NCI-H146 treated with DMSO at 0.1 percent for 48 hours (cell line): ENCODE measurements around the gene DCAF11.
A peak's percentile ranks its signal among the peaks of the same experiment; 100 is the strongest.

Experiments used
- DNase-seq: peaks from one replicate; lab custom pipeline; 2025; ENCODE audit not compliant: unreplicated experiment; lab: John Stamatoyannopoulos, UW

Gene DCAF11

DNA sequence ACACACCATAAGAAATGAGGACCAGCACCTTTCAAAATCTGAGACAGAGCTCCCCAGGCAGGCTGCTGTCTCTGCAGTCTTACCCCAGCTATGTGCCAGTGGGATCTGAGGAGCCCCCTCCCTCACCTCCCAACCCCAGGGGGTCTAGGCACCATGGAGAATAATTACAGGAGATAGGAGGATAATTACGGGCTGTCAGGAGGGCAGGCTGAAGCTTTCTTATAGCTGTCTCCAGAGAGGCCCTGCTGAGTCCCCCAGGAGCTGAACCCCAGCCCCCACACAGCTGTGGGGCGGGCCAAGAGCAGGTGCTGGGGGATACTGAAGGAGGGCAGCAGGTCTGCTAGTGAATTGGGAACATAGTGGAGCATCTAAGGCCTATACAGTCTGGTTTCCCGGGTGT lies 36.4 kb upstream of the DCAF11 start:
- peak; percentile 86 for DNase-seq

DNA sequence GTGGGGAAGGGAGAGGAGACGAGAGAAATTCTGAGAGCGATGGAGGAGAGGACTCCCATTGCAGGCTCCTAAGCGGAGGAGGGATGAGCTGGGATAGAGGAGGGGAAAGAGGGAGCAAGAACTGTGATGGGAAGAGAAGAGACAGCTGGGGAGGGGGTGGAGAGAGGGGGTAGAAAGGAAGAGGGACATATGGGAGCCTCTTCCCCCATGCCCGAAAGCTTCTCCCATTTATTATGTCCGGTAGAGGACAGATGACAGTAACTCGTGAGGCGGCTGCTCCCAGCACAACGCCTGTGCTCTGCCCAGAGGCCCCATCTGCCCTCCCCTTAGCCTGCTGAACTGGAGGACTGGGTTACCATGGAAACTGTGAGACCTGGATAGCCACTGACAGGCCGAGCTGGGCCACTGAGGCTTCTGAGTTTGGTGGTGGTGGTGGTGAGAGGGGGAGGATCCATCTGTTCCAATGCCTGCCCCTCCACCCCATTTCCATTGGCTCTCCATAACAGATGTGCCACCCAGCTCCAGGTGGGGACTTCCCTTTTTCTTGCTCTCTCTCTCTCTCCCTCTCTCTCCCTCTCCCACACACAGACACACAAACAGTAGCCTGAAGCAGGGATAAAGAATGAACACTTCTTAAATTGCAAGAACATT lies 35.0 kb upstream of the DCAF11 start:
- DNase-seq: no peak

DNA sequence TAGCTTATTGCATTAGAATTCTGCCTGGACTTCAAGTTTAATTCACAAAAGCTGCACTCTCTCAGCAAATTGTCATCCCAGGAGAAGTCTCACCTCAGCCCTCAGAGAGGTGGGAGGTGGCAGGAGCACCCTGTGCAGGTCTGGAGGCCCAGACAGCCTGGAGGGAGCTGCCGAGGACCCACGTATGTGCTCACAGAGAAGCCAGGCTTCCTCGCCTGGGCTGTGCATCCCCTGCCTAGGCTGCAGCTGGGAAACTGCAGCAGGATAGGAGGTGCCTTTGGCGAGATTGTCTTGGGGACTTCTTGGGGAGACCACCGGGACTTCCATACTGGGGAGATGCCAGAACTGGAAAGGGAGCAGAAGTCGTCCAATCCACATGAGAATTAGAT lies 34.4 kb upstream of the DCAF11 start:
- no peak for DNase-seq

DNA sequence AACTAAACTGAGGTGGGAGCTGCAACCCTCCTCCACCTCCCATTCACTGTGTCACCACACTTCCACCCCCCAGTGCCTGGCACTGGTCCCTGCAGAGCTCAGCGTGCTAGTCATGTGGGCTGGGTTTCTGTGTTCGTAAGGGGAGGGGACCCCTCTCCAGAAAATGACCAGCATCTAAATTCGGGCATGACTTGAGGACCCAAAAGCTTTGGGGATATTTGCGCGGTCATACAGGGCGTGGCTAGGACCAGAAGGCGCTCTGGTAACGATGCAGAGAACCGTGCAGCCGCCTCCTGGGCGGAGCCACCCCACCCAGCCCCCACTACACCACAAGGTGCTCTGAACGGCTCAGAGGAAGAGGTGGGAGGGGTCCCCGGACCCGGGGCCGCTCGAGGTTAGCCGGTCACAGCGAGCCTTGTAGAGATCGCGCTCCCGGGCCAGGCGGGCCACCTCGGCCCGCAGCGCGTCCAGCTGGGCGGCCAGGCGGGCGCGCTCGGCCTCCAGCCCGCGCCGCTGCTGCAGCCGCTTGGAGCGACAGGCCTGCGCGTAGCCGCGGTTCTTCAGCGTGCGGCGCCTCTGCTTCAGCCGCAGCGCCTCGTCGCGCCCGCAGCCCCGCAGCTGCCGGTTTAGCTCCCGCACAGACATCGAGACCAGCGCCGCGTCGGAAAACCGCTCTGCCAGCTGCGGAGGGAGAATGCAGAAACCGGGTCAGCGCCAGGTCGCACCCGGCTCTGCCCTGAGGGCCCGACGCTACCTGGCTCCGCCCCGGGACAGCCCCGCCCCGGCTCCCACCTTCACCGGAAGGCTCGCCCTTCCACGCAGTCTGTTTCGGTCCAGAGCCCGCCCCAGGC lies 33.5 kb upstream of the DCAF11 start:
- DNase-seq: peak; percentile 57

DNA sequence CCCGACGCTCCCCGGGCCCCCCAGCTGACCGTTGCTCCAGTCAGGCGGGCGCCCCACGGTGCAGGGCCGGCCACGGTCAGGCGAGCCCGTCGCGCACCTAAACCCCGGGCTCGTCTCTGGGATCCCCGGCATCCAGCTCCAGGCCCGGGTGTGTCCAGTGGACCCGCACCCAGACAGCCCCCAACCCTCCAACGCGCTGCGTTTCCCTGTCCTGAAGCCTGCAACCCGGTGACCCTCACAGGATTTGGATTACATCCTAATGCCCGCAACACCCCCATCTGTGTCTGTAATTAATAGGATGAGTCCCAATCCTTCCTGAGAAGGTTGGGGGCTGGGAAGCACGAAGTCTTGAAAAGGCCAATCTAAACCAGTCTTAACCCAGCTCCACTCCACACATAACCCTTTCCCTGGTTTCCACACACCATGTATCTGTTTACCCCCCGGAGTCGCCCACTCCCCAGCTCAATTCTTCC lies 32.8 kb upstream of the DCAF11 start:
- DNase-seq: no peak

DNA sequence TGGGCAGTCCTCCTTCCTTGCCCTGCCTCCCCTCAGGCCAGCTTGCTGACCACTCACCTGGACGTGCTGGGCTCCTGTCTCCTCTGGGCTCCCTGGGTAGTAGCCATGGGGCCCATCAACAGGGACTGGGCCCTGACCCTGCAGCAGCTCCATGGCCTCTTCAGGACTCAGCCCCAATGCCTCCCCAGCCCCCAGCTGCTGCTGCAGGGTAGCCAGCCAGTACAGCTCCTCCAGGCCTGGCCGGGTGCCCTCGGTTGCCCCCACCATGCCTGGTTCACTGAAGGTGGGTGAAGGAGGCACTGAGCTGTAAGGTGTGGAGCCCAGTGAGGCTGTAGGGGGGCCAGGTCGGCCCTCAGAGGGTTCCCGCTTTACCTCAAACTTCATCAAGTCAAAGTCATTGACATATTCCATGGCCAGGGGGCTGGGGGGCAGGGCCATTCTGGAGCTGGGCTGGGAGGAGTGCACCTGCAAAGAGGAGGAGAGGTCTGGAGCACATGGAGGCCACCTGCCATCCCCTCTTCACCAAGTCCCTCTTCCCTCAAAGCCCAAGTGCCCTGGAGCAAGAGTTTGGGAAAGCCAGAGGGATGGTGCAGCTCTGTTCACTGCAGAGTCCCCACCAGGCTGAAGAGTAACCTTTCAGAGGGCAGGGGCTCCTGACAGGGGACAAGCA lies 32.0 kb upstream of the DCAF11 start:
- DNase-seq: no peak

DNA sequence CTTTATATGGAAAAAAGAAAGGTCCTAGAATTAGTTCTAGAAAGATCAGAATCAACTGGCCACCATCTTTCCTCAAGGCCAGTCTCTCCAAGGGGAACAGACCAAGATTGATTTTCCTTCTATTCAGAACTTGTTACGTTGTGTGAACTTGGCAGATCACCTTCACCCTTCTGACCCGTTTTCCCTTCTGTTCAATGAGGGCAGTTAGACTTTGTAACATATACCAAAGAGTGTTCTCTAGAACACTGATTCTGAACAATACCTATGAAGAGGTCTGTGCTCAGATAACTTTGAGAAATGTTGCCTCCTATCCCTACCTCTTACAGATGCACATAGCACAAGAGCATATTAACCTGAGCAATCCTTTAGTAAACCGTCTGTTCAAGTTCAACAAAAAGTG lies 31.1 kb upstream of the DCAF11 start:
- DNase-seq: no peak

DNA sequence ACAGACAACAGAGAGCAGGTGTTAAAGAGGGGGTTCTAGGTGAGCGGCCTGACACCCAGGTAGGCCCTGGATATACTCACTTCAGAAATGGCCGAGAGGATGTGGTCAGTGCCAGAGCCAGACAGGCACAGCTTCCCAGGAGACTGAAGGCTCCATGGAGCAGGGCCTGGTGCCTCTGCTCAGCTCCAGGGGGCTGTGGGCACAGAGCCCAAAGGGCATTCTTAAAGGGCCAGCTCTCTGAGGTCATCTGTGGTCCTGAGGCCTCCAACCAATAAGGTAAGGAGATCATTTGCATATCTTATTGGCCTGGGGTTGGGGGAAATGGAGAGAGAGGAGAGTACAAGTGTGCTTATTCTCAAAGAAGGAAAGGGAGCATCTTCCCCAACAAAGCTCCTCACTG lies 30.1 kb upstream of the DCAF11 start:
- DNase-seq: no peak

DNA sequence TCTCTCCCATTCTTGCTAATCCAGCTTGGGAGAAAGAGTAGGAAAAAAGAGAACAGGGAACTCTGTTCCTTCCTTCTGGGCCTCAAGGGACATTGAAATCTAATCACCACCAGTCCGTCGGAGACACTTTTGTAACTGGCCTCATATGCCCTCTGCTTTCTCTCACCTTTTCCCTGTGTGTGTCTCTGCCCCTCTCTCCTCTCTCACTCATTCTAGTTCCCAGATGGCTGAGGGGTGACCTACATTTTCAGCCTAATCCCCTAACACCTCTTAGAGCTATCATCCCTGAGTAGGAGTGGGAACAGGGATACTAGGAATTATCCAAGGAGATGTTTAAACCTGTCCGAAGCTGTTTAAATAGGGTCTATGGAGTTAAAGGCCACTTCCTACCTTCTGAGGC lies 29.4 kb upstream of the DCAF11 start:
- no peak for DNase-seq

DNA sequence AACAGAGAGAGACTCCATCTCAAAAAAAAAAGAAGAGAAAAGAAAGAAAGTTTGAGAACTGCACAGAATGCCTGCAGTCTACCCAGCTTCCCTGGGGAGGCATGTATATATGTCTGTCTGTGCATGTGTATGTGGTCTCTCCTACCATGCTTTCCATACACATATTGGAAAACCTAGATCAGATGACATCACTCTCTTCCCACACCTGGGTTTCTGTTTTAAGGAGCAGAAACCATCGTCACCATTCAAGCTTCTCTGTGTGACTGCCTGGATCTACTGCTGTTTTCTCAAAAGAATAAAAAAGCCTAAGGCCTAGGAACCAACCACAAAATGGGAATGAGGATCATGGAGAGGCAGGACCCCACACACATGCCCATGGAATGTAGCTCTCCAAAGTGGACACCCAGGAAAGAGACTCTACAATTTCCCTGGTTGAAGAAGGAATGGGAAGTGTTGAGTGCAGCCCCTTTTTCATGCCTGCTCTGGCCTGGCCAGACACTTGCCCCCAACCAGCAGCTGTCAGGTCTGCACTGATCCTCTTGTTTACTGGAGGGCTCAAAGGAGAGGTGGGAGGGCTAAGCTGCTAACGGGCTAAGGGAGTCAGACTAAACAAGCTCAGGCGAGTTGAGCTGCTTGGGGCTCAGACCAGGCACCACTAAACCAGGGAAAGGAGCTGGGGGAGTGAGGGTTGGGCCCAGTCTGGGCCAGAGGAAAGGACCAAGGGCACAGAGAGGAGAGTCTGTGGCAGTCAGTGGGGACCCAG lies 28.2 kb upstream of the DCAF11 start:
- no peak for DNase-seq

DNA sequence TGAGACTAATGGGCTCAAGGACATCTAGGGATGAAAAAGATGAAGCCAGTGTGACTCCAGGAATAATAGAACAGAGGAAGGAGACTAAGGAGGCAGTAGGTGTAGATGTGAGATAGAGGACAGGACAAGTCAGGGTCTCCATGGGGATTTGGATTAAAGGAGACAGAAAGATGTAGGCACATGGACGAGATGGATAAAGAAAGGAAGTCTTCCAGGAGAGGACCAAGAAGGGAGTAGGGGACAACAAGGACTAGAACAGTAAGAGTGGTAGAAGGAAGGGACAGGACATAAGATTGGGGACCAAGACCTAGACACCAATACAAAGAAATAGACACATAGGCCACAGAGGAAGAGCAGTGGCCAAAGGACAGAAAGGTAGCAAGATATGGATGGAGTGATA lies 27.6 kb upstream of the DCAF11 start:
- DNase-seq: no peak

DNA sequence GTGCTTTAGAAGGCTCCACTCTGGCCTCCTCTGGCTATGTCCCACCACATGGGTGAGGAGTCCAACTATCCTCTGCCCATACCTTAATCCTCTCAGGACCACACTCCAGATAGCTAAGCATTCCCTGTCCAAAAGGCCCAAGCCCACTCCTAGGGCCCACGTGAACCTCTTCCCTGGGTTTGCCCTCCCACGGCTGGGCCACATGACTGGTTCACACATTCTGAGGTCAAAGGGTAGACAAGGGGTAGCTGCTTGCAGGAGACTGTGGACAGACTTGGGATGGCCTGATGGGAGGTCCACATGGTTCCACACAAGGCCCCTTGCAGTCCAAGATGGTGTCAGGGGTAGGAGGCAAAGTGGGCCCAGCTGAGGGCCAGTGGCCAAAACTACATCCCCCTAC lies 26.5 kb upstream of the DCAF11 start:
- no peak for DNase-seq

DNA sequence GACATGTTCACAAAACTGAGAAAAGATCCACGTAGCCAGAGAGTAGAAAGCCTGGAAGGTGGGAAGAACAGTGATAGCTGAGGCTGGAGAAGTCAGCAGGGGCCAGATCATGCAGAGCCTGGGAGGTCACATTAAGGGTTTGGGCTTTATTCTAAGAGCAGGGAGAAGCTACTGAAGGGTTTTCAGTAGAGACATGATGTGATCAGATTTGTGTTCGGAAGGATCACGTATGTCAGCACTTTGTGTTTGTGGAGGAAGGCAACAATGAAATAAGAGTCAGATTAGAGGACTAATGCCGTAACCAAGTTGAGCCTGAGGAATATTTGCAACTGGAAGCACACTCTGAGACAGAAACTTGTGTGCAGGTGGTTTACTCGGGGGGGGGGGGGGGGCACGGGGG lies 24.7 kb upstream of the DCAF11 start:
- DNase-seq: no peak

DNA sequence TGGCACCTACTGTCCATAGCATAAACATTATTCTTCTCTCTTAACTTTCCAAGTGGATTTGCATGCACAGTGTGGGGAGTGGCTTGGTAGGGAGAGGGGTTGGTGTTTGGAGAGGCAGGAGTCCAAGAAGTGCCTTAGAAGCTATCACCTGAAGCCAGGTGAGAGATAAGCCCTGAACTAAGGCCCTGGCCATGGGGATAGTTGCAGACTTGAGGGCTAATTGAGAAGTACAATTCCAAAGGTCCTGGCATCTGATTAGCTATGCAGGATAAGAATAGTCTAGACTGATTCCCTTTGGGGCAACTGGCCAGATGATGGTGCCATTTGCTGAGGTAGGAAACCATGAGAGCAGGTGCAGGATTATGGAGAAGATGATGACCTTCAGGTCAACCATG lies 22.5 kb upstream of the DCAF11 start:
- DNase-seq: no peak

DNA sequence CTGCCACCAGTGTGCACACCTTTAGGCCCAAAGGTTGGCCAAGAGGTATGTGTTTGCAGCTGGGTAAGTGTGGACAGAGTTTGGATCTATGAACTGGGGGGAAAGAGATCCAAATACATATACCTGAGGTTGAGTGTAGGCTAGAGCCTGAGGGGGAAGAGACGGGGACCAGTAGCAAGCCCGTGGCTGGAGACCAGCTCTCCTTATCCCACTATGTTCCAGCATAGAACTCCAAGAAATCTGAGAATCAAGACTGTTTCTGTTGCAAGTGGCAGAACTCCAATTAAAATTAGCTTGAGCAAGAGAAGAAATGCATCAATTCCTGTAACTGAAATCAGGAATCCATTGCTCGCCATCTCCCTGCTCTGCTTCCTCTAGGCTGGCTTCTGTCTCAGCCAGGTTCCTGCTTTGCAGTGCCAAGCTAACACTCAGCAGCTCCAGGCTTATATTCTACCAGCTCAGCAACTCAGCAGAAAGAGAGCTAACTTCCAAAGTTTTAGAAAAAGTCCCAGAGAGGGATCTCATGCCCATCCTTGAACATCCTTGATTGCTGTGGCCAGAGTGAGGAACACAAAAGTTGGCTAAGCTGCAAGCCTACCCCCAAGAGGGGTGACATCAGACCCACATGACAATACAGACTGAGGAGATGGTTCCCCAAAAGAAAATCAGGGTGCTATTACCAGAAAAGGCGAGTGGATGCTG lies 21.9 kb upstream of the DCAF11 start:
- DNase-seq: no peak

DNA sequence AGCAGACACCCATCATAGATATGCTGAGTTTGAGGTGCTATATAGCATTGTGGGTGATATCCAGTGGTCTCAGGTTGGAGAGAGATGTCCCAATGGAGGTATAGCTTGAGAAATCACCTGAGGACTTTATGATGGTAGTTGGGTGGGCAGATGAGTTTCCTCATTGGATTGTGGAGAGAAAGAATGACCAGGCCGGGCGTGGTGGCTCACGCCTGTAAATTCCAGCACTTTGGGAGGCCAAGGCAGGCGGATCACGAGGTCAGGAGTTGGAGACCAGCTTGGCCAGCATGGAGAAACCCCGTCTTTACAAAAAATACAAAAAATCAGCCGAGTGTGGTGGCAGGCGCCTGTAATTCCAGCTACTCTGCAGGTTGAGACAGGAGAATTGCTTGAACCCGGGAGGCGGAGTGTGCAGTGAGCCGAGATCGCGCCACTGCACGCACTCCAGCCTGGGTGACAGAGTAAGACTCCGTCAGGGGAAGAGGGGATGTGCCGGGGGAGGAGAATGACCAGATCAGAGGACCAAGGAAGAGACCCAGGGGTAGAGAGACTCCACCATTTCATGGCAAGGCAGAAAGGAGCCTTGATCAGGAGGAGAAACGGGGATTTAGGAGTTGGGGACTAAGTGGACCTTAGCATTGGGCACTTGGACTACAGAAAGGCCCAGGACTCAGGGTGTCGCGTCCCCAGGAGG lies 21.2 kb upstream of the DCAF11 start:
- DNase-seq: no peak

DNA sequence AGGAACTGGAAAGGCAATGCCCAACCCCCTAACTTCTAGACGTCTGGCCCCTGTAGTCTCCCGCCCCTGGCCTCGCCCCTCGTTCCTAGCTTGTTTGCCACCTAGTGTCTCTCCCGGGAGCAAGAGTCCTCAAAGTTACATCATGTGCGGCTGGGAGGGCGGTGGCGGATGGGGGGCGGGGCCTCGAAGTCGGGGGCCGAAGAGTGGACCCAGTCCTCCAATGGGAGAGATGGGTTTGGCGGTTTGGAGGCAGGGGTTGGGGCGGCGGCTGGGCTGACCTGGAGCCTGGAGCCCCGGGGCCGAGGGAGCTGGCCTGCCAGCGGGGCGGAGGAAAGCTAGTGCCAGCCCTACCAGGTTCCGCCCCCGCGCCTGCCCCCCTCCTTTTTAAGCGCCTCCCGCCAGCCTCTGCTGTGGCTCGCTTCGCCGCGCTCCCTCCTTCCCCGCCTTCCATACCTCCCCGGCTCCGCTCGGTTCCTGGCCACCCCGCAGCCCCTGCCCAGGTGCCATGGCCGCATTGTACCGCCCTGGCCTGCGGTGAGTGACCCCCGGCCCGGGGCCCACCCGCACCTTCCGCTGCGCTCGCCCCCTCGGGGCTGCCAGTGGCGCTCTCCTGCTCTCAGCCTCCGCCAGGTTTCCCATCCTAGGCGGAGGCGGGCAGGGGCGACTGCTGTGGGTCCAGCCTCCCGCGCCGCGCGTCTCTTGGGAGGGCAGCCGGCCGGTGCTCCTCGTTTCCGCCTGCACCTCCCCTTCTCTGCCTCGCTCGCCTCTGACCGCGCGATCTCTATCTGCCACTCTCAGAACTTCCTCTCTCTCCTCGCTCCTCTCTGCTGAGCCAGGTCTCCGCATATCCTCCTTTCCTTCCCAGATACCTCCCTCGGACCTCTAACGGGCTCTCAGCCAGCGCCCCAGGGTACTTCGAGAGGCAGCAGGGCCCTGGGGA lies 20.4 kb upstream of the DCAF11 start, which contains the start of gene PCK2:
TSS of gene PCK2 (plus strand) at position 411 of the 940 bp plus-strand sequence. CDS start at position 506, 95 bp downstream.
- DNase-seq: peak; percentile 79

DNA sequence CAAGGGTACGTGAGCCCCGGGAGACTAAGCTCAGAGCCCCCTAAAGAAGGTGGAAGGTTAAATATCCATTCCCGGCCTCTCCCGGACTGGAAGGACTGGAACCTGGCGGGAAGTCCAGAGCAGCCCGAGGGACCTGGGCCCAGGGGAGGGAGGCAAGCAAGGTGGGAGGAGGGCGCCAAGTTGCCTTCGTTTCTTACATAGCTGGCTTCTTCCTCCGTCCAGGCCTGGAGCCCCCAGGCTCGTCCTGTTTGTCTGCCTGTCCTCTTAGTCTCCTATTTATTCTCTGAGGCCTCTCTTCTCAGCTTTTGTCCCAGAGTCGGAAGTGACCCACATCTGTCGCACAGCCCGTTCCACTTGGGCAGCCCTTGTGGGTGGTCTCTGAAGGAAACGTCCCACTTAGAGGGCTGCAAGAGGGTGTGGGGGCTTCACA lies 19.7 kb upstream of the DCAF11 start:
- DNase-seq: no peak
